Measurements from ENCODE around the gene ASS1. TPM values are rescaled to one million over a fixed set of nuclear protein-coding genes. Genes with fewer than 3 reads are reported as not detected.

The ASS1 gene
- total and polyA plus RNA-seq, 2 of the 13 experiments (the other 11 are each of a cell fraction or from before 2014, with no cell fraction given) = 77.6 to 122 TPM

DNA sequence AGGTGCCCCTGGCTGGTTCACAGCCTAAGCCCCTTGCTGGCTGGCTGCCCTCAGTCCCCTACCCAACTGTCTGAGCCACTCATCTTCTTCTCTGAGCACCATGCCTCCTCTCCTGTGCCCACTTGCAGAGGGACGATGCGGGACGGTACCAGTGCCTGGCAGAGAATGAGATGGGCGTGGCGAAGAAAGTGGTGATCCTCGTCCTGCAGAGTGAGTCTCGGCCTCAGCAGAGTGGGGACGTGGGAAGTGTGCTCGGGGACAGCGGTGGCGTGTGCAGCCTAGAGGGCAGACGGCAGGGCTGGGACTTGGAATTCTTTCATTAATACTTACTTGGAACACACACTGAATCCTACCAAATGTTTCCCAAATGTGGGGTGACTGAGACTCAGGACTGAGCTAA lies 34.3 kb upstream of the ASS1 start:
- ChIA-PET POLR2A (no interaction called here), CTCF (ENCODE audit: low intra/inter-chr PET ratio, low total read pairs) (no interaction called here)
- H3K4me2 ChIP-seq (ENCODE audit: low read depth, low read length) = no peak overlapping the region
- no TSS peak for BruUV-seq (replicated peaks)
- H3K9me3 ChIP-seq (ENCODE audit: low read length) = no peaks in the 10 kb centered on the region
- ATAC-seq (no peak), DNase-seq (ENCODE audit: low spot score) (no peak), FAIRE-seq (no peak)
- no peak overlapping the region for H2AFZ ChIP-seq (ENCODE audit: low read length)
- TF ChIP-seq ZFP36L2 (CRISPR knock-in tag; IDR thresholded peaks at IDR 0.05) (no peak), RCOR2 (CRISPR knock-in tag; IDR thresholded peaks at IDR 0.05) (no peak), PAWR (CRISPR knock-in tag; IDR thresholded peaks at IDR 0.05; ENCODE audit: borderline replicate concordance) (no peak), ZNF567 (CRISPR knock-in tag; IDR thresholded peaks at IDR 0.05; ENCODE audit: borderline replicate concordance) (no peak), KLF13 (CRISPR knock-in tag; IDR thresholded peaks at IDR 0.05) (no peak), ZNF24 (IDR thresholded peaks at IDR 0.05) (no peak), HNRNPK (IDR thresholded peaks at IDR 0.05; ENCODE audit: low read depth, low read length, poor library complexity, severe bottlenecking) (no peak)
- TF ChIP-seq, protein P1, sequence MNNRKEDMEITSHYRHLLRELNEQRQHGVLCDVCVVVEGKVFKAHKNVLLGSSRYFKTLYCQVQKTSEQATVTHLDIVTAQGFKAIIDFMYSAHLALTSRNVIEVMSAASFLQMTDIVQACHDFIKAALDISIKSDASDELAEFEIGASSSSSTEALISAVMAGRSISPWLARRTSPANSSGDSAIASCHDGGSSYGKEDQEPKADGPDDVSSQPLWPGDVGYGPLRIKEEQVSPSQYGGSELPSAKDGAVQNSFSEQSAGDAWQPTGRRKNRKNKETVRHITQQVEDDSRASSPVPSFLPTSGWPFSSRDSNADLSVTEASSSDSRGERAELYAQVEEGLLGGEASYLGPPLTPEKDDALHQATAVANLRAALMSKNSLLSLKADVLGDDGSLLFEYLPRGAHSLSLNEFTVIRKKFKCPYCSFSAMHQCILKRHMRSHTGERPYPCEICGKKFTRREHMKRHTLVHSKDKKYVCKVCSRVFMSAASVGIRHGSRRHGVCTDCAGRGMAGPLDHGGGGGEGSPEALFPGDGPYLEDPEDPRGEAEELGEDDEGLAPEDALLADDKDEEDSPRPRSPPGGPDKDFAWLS (CRISPR knock-in tag; IDR thresholded peaks at IDR 0.05; ENCODE audit: borderline replicate concordance) = no peak
- TF ChIP-seq, protein P2, sequence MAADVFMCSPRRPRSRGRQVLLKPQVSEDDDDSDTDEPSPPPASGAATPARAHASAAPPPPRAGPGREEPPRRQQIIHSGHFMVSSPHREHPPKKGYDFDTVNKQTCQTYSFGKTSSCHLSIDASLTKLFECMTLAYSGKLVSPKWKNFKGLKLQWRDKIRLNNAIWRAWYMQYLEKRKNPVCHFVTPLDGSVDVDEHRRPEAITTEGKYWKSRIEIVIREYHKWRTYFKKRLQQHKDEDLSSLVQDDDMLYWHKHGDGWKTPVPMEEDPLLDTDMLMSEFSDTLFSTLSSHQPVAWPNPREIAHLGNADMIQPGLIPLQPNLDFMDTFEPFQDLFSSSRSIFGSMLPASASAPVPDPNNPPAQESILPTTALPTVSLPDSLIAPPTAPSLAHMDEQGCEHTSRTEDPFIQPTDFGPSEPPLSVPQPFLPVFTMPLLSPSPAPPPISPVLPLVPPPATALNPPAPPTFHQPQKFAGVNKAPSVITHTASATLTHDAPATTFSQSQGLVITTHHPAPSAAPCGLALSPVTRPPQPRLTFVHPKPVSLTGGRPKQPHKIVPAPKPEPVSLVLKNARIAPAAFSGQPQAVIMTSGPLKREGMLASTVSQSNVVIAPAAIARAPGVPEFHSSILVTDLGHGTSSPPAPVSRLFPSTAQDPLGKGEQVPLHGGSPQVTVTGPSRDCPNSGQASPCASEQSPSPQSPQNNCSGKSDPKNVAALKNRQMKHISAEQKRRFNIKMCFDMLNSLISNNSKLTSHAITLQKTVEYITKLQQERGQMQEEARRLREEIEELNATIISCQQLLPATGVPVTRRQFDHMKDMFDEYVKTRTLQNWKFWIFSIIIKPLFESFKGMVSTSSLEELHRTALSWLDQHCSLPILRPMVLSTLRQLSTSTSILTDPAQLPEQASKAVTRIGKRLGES (CRISPR knock-in tag; IDR thresholded peaks at IDR 0.05; ENCODE audit: borderline replicate concordance) = no peak
- TF ChIP-seq, protein P3, sequence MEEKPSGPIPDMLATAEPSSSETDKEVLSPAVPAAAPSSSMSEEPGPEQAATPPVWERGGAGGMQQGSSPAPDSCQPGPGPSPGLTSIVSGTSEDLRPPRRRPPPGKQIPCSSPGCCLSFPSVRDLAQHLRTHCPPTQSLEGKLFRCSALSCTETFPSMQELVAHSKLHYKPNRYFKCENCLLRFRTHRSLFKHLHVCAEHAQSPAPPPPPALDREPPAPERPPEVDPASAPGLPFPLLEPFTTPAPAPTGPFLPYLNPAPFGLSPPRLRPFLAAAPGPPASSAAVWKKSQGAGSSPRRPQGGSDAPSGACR (CRISPR knock-in tag; IDR thresholded peaks at IDR 0.05) = no peak
- no peaks in the 10 kb centered on the region for H3K79me2 ChIP-seq (ENCODE audit: insufficient read depth, low read length)
- no peaks in the 10 kb centered on the region for H3K4me1 ChIP-seq (ENCODE audit: insufficient read depth, low read length)
- 57% methylated on average over 12 of the region's 12 CpGs for WGBS (ENCODE audit: low lambda C conversion rate)
- in situ Hi-C loops (cut with HindIII; ENCODE audit: extremely low pct_ligation_motif_present, low pct_unique_long_range_greater_than_20kb) = no loop called here
- no peaks in the 10 kb centered on the region for H4K20me1 ChIP-seq (ENCODE audit: insufficient read depth, low read length)
- intact Hi-C loops (cut with micrococcal nuclease; ENCODE audit: unreplicated experiment) = no loop called here
- H3K27me3 ChIP-seq (ENCODE audit: control insufficient read depth in 1 of 2, insufficient read depth in 2 of 2, low read length in 2 of 2) = 0 out of 5 replicates have a peak, but pooled peaks cover 2 to 5% of the 10 kb centered on the region in 2 experiments
- no peak overlapping the region for H3K27ac ChIP-seq (ENCODE audit: extremely low read length, insufficient read depth, low read length)
- H3K4me3 ChIP-seq (replicated peaks in 1 of 3; ENCODE audit: insufficient read depth in 1 of 3, low read depth in 2 of 3, low read length in 3 of 3) = no peak overlapping the region
- no peak overlapping the region for H3K9ac ChIP-seq (ENCODE audit: insufficient read depth, low read depth, low read length)
- no peaks in the 10 kb centered on the region for H3K36me3 ChIP-seq (replicated peaks in 1 of 2; ENCODE audit: control insufficient read depth in 1 of 2, insufficient read depth in 2 of 2, low read length in 2 of 2)

All from HepG2 (cell line).